GM04504 (cell line): Measurements from ENCODE around the gene CACNG6.
"Not testable (repeated sequence)": the region's sequence is repeated elsewhere in the genome, so short reads cannot be mapped to it uniquely, and the experiment has no call there.

Experiments
- DNase-seq: peaks from one replicate; pipeline ENCODE4 v3.0.0-alpha.2; 2012; ENCODE audit warnings: low read depth

CACNG6 gene

GRCh38 chr19:53991224-53992113 lies at the start of gene CACNG6:
TSS of gene CACNG6 (plus strand) at chr19:53991637. CDS start at chr19:53992878, 1,241 bp downstream.
- DNase-seq = no peak

DNA sequence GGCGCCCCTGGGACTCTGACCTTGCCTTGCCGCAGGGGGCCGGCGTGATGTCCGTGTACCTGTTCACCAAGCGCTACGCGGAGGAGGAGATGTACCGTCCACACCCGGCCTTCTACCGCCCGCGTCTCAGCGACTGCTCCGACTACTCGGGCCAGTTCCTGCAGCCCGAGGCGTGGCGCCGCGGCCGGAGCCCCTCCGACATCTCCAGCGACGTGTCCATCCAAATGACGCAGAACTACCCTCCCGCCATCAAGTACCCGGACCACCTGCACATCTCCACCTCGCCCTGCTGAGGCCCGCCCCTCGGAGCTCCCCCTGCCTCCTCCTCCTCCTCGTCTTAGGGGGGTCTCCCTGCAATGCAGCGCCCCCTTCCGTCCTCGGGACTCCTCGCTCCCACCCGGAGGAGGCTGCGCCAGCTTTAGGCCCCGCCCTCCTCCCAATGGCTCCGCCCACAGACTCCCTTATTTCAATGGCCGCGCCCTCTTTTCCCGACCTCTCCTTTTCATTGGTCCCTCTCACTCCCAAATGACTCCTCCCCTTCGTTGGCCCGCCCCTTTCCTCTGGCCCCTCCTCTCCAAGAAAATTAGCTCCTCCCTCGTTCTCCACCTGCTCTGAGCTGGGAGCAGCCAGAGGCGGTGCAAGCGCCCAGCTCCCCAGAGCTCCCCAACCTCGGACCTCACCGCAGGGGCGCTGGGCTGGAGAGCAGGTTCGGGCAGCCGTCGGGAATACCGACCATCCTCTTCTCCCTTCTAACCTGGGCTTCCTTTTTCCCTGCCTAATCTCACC lies 49.2 kb upstream of the CACNG6 start:
- DNase-seq = no peak

DNA sequence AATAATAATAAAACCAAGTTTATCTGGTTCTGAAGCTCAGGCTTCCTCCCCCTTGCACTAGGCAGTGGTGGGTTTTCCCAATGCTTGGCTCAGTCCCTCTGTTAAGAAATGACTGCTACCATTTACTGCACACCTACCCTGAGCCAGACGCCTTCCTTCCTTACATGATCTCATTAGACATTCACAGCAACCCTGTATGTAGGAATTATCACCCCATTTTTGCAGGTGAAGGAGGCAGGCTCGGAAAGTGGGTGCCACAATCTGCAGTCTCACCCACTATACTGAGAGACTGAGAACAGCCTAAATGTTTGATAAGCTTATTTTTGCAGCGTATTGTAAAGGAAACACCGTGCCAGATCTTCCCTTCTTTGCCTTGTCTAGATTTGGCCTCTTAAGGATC lies 47.0 kb upstream of the CACNG6 start:
- DNase-seq = no peak

DNA sequence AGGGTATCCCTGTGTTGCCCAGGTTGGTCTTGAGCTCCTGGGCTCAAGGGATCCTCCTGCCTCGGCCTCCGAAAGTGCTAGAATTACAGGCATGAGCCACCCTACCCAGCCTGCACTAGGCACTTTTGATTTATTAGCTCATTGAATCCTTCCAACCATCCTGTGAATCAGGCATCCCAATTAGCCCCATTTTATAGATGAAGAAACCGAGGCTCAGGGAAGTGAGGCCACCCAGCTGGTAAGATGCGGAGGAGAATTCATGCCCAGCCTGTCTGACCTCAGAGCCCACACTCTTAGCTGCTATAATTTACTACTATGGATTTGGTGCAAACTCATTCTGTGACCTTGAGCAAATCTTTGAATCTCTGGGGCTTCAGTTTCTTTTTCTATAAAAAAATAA lies 46.5 kb upstream of the CACNG6 start:
- no peak for DNase-seq

DNA sequence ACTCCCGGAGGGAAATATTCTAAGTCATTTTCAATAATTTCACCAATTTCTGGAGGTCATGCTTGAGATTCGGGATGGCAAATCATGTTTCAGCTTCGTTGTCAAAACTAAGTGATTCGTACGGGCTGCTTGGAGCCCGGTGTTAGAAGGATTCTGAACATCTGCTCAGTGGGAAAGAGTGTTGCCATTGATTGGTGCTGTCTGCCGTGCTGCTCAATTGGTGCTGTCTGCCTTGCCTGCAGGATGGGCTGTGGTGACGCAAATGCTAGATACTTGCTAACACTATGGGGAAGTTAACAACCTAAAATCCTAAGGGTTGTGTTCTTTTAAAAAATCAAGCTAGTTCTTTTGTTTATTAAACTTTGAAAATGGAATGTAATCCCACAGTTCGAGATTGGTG lies 46.0 kb upstream of the CACNG6 start:
- no peak for DNase-seq

- DNase-seq = no peak
Observed at GRCh38 chr19:53945998-53946397, 45.4 kb upstream of the CACNG6 start.

DNA sequence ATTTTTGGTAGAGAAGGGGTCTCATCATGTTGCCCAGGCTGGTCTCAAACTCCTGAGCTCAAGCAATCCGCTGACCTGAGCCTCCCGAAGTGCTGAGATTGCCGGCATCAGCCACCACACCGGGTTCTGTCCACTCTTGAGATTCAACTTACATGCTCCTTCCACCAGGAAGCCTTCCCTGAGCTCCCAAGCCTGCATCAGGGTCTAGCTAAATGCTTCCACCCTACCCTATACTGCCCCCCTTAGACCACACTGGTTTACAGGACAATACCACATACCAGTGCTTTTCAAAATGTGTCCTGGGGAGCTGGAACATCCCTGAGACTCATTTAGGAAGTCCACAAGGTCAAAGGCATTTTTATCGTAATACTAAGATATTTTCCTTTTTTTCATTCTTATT lies 43.8 kb upstream of the CACNG6 start:
- no peak for DNase-seq

DNA sequence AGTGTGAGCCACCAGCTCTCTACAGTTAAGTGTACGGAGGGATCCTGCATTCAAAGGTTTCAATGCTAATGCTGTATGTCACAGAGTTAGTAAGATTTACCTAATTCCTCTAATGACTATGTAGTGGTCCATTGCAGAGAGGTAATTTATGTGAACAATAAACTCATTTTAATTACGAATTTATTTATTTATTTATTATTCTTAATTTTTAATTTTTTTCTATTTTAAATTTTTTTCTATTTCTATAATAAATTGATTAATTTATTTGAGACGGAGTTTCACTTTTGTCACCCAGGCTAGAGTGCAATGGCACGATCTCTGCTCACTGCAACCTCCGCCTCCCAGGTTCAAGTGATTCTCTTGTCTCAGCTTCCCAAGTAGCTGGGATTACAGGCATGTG lies 42.8 kb upstream of the CACNG6 start:
- DNase-seq = not testable (repeated sequence)

DNA sequence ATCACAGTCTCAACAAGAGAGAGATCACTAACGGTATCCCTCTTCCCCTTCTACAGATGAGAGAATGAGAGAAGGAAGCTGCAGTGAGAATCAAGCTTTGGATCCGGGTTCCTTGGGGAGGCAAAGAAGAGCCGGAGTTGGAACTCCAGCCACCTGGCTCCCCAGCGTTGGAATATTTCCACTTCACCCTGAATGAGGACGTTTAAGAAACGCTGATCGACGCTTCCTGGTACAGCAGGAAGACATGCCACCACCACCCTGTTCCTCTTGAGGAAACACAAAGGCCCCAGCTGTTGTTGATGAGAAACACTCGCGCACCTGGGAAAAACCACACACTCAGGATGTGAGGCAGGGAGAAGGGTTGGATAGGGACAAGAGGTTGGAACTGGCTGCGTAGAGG lies 40.0 kb upstream of the CACNG6 start:
- no peak for DNase-seq

- DNase-seq = no peak
Observed at GRCh38 chr19:53951947-53952346, 39.5 kb upstream of the CACNG6 start.

- DNase-seq = no peak
Observed at GRCh38 chr19:53953383-53953782, 38.1 kb upstream of the CACNG6 start.

GRCh38 chr19:53957448-53958167 lies 33.8 kb upstream of the CACNG6 start:
- no peak for DNase-seq

DNA sequence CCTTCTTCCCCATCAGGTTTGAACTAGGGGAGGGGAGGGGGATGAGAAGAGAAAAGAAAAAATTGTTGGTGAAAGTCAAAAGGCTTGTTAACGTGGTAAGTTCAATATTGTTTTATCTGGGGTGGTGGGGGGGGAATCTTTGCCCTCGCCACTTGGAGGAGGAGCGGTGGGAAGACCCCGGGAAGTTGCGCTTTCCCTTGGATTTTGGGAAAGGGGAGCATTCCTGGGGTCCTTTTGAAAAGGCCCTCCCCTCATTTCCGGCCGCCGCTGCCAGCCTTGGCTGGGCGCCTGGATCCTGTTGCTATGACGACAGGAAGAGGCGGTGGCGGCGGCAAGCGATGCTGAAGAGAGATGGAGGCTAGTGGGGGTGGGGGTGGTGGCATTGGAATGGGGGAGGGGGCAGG lies 33.3 kb upstream of the CACNG6 start:
- DNase-seq = no peak

DNA sequence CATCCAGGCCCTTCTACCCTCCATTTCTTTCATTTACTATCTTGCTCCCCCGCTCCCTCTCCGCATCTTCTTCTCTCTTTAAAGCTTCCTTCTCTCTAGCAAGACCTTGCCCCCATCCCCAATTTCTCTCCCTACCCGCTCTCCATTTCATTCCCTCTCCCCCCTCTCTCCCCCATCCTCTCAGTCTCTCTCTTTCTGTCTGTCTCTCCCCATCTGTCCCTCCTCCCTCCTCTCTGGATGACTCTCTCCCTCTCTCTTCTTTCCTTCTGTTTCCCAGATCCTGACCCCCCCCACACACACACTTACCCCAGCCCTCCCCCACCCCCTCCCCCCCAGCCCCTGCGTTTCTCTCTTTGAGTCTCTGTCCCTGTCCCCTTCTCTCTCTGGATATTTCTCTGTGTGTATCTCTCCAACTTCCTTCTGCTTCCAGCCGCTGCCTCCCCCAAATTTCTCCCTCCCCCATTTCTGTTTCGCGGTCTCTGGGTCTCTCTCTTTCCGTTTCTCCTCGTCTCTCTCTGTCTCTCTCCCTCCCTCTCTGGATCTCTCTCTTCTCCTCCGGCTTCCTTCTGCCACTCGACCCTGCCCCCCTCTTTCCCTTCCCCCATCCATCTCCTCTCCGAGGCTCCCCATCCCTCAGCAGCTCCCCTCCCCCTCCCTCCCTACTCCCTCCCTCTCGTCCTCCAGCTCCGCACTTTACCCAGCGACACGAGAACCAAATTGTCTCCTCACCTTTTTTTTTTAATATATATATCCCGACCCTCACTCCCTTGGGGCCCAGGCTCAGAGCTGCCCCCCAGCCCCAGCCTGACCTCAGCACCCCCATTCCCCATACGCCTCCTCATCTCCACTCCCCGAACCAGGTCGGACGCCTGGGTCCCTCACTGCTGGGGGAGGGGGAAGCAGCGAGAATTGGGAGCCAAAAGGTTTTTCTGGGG lies 32.3 kb upstream of the CACNG6 start:
- DNase-seq = no peak

DNA sequence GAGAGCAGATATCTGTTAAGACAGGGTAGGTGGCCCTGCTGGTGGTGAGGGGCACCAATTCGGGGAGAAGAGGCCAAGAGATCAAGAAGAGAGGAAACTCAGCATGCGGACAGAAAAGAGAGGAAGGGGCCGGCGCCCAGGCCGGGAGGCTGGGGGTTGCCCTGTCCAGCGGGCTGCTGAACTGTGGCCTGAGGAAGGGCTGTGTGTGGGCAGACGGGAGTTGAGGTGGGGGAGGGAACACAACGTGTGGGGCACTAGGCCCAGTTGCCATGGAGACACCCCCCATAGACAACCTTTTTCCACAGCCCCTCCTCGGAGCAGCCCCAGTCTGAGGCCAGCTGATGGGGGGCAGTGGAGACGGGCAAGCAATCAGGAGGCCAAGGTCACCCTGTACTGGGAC lies 31.2 kb upstream of the CACNG6 start:
- no peak for DNase-seq

DNA sequence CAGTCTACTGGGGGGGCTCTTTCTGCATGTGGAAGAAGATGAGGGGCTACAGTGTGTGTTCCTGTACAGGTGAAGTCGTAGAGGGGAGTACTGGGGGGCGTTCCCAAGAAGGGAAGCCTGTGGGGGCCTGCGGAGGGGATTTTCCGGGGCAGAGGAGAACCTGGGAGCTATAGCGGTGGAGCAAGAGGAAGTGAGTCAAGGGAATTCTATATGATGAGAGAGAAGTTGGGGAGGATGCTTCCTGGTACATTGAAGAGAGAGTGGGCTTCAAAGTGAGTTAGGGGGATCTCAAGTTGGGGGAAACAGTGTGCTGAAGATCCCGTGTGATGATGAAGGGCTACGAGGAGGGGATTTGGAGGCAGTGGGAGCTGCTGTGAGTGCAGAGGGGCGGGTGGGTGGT lies 30.6 kb upstream of the CACNG6 start:
- no peak for DNase-seq

DNA sequence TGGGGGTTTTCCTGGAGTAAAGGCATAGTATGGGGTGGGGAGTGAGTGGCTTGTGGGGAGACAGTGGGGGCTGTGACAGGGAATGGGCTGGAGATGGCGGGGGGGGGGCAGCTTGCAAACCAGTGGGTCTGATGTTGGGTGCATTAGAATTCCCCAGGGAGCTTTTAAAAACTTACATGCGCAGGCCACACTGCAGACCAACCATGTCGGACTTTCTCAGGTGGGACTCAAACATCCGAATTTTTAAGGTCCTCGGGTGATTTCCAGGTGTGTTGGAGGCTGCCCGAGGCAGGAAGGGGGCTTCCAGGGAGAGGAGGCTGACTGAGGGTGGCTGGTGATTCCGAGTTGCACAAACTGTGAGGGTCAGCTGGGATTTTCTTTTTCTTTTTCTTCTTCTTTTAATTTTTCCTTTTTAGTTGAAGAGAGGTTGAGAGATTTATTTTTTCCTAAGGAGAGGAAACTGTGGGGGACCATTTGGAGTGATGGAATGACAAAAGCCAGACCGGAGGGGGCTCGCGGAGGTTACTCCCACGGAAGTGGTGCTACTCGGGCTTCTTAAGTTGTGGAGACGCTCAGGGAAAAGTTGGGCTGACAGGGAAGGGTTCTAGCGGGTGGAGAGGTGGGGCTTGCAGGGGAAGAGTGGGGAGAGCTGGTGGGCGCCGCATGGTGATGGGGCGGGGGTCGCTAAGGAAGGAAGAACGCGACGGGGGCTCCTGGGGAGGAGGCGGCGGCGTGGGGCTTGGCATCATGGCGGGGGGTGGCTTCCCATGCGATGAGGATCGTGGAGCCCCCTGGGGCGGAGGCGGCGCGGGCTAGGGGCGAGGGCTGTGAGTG lies 29.7 kb upstream of the CACNG6 start:
- DNase-seq = no peak

DNA sequence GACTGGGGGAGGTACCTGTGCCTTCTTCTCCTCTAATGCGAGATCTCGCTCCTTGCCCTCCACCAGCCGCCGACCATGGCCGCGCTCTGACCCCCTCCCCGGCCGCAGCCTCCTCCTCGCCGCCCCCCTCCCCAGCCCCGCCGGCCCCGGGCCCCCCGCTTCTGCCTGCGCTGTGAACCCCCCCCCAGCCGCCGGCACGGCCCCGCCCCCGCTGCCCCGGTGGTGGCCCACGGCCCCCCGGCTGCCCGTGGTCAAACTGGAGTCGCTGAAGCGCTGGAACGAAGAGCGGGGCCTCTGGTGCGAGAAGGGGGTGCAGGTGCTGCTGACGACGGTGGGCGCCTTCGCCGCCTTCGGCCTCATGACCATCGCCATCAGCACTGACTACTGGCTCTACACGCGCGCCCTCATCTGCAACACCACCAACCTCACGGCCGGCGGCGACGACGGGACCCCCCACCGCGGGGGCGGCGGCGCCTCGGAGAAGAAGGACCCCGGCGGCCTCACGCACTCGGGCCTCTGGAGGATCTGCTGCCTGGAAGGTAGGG lies 28.5 kb upstream of the CACNG6 start, which contains the start of gene CACNG8:
Gene CACNG8 (plus strand): TSS at position 51 of the 545 bp plus-strand sequence.
- no peak for DNase-seq

GRCh38 chr19:53965091-53965490 lies 26.3 kb upstream of the CACNG6 start:
- DNase-seq = no peak

GRCh38 chr19:53966931-53967330 lies 24.5 kb upstream of the CACNG6 start:
- no peak for DNase-seq
